T-helper 2 cell (primary cell): ENCODE measurements around the gene TRAPPC8.
A peak's percentile ranks its signal among the peaks of the same experiment; 100 is the strongest.
"Not testable (repeated sequence)": the region's sequence is repeated elsewhere in the genome, so short reads cannot be mapped to it uniquely, and the experiment has no call there.

Source experiments
- DNase-seq, 5 experiments: peaks; one replicate each; pipeline versions ENCODE4 v3.0.0 to v3.0.0-alpha.2; 2012 to 2022

The TRAPPC8 gene

GRCh38 chr18:31943878-31944816, 1.2 kb upstream of the TRAPPC8 start:
- peak in 1 of 5 experiments; percentile 18 for DNase-seq

DNA sequence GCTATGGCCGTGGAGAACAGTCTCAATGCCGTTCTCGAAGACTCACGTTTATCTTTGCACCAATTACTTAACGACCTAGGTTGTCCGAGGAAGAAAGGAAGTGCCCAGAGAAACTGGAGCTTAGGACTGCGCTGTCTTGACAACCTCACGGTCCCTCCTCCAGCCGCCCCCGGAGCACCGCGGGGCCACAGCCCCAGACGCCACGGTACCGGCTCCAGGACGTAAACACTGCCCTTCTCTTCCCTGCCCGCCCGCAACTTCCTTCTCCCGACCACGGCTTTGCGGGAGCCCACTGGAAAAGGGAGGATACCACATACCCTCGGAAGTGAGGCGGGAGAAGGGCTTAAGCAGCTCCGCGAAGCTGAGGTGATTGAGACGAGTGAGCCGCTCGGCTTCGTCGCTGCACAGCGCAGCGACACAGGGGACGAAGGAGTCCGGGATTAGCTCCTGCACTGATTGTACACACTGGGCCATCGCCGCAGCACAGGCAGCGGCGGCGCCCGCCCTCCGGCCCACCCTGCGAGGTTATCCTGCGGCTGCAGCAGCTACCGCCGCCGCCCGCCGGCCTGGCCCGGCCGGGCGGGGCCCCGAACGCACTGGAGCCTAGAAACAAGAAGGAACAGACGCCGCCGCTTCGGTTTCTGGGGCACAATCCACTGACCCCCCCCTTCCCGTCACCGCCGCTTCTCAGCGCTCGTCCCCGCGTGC, 483 bp downstream of the TRAPPC8 start:
- peak in 2 of 5 experiments; percentile 19 to 50 for DNase-seq

DNA sequence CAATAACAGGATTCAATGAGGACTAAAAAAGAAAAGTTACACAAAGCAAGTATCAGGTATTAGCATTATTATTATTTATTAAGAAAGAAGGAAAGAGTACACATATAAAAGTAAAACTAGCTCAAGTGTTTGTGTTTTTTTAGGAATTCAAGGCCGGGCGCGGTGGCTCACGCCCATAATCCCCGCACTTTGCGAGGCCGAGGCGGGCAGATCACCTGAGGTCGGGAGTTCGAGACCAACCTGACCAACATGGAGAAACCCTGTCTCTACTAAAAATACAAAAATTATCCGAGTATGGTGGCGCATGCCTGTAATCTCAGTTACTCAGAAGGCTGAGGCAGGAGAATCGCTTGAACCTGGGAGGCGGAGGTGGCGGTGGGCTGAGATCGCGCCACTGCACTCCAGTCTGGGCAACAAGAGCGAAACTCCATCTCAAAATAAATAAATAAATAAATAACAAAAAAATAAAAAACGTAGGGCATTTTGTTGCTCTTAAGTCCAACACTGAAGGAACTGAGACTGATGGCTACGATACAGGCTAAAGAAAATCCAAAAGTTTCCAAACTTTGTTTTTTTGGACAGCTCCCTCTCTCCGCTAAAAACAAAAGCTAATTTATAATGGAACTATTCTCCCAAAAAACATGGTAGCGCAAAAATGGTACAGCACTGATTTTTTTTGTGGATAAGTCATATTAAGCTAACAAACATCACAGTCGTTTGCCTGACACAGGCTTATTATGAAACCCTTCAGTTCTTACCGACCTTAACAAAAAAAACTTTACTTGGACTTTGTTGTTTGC, 1.7 kb downstream of the TRAPPC8 start:
- no peak for DNase-seq

GRCh38 chr18:31934773-31935172, 8.2 kb downstream of the TRAPPC8 start:
- DNase-seq = not testable (repeated sequence)

DNA sequence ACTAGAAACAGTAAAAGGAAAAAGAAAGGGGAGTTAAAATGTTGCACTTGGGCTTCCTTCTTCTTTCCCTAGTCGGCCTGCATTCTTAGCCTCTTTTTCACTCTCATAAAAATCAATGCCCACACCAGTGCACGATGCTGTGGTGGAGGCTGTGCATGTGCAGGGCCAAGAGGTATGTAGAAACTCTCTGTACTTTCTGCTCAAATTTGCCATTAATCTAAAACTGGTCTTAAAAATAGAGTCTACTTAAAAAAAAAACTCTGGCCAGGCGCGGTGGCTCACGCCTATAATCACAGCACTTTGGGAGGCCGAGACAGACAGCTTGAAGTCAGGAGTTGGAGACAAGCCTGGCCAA, 11.1 kb downstream of the TRAPPC8 start:
- DNase-seq = no peak

- no peak for DNase-seq
Observed at GRCh38 chr18:31931163-31931885, 11.6 kb downstream of the TRAPPC8 start.

GRCh38 chr18:31929273-31929672, 13.7 kb downstream of the TRAPPC8 start:
- DNase-seq = no peak

GRCh38 chr18:31926988-31927387, 15.9 kb downstream of the TRAPPC8 start:
- DNase-seq = not testable (repeated sequence)

- no peak for DNase-seq
Observed at GRCh38 chr18:31920277-31920676, 22.7 kb downstream of the TRAPPC8 start.

DNA sequence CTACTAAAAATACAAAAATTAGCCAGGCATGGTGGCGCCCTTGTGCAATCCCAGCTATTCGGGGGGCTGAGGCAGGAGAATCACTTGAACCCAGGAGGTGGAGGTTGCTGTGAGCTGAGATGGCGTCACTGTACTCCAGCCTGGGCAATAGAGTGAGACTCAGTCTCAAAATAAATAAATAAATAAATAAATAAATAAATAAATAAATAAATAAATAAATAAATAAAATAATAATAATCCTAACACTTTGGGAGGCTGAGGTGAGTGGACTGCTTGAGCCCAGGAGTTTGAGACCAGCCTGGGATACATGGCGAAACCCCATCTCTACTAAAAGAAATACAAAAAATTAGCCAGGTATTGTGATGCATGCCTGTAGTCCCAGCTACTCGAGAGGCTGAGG, 23.6 kb downstream of the TRAPPC8 start:
- not testable (repeated sequence) for DNase-seq

GRCh38 chr18:31918733-31919132, 24.2 kb downstream of the TRAPPC8 start:
- DNase-seq = no peak

- DNase-seq = no peak
Observed at GRCh38 chr18:31901063-31901462, 41.9 kb downstream of the TRAPPC8 start.

GRCh38 chr18:31899771-31900170, 43.2 kb downstream of the TRAPPC8 start:
- not testable (repeated sequence) for DNase-seq

DNA sequence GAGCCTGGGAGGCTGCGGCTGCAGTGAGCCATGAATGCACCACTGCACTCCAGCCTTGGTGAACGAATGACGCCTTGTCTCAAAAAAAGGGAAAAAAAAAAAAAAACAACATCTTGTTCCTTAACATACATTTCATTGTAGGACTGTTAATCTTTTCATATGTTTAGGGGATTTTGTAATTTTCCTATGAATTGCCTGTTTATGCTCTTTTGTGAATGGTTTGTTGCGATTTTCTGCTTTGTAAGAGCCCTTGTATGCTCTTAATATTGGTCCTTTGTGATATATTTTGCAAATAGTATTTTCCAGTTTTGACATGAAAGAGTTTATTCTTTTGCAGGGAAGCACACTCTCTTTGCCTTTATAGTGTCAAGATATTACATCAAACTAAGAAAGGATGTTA, 50.0 kb downstream of the TRAPPC8 start:
- no peak for DNase-seq

- DNase-seq = no peak
Observed at GRCh38 chr18:31891566-31891965, 51.4 kb downstream of the TRAPPC8 start.

- DNase-seq = no peak
Observed at GRCh38 chr18:31884020-31884419, 58.9 kb downstream of the TRAPPC8 start.

DNA sequence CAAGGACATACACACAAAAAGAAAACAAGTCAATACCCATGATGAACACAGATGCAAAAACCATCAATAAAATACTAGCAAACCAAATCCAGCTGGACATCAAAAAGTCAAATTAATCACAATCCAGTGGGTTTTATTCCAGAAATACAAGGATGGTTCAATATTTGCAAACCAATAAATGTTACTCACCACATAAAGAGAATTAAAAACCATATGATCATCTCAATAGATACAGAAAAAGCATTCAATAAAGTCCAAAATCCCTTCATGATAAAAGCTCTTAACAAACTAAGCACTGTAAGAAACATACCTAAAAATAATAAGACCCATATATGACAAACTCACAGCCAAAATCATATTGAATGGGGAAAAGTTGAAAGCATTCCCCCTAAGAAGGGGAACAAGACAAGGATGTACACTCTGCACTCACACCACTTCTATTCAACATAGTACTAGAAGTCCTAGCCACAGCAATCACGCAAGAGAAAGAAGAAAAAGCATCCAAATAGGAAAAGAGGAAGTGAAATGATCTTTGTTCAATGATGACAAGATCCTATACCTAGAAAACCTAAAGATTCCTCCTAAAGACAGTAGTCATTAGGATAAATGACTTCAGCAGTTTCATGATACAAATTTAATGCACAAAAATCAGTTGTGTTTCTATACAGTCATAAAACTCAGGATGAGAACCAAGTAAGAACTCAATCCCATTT, 62.6 kb downstream of the TRAPPC8 start:
- DNase-seq = no peak

GRCh38 chr18:31878358-31878757, 64.6 kb downstream of the TRAPPC8 start:
- DNase-seq = no peak

GRCh38 chr18:31877900-31878299, 65.0 kb downstream of the TRAPPC8 start:
- DNase-seq = no peak

- no peak for DNase-seq
Observed at GRCh38 chr18:31876707-31877106, 66.2 kb downstream of the TRAPPC8 start.

GRCh38 chr18:31875301-31875700, 67.6 kb downstream of the TRAPPC8 start:
- DNase-seq = no peak

GRCh38 chr18:31863103-31863502, 79.8 kb downstream of the TRAPPC8 start:
- DNase-seq = no peak
